GM18499 (cell line): ENCODE results near the gene NAA15.
"Not testable (repeated sequence)": the region's sequence is repeated elsewhere in the genome, so short reads cannot be mapped to it uniquely, and the experiment has no call there.

Experiments
- ATAC-seq: cut with Tn5 transposase; IDR thresholded peaks from one replicate; pipeline ENCODE4 v1.9.1; 2021; ENCODE audit warnings: moderate number of reproducible peaks; ENCODE audit not compliant: insufficient read depth, unreplicated experiment

Gene NAA15

GRCh38 chr4:139301113-139301820, at the start of gene NAA15:
Gene NAA15 (plus strand): TSS chr4:139301505. CDS start chr4:139301778, 273 bp downstream.
- ATAC-seq = peak; percentile 72

DNA sequence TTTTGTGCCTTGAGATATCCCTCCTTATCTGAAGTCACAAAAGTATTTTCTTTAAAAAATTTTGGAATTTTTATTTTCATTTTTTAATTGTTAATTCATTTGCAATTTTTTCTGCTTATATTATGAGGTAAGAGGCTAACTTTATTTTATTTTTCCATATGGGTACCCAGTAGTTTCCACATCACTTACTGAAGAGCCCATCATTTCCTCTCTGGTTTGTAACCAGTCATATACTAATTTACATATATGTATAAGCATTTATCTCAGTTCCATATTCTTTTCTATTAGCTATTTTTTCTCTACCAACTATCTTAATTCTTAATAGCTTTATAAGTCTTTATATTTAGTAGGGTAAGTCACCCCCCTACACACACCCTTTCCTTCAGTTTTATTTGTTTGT, 48.3 kb upstream of the NAA15 start:
- no peak for ATAC-seq

GRCh38 chr4:139253713-139254112, 47.6 kb upstream of the NAA15 start:
- ATAC-seq = no peak

DNA sequence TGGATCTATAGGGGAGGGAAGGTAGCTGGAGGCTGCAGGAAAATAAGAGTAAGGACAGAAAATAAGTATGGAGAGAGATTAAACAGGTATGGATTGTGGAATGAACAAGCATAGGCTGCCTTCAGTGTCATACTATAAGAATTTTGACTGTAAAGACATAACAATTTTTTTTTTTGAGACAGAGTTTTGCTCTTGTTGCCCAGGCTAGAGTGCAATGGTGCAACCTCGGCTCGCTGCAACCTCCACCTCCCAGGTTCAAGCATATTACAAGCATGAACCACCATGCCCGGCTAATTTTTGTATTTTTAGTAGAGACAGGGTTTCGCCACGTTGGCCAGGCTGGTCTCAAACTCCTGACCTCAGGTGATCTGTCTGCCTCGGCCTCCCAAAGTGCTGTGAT, 45.7 kb upstream of the NAA15 start:
- ATAC-seq = not testable (repeated sequence)

GRCh38 chr4:139256349-139256748, 45.0 kb upstream of the NAA15 start:
- ATAC-seq = no peak

GRCh38 chr4:139265654-139266053, 35.7 kb upstream of the NAA15 start:
- ATAC-seq = no peak

DNA sequence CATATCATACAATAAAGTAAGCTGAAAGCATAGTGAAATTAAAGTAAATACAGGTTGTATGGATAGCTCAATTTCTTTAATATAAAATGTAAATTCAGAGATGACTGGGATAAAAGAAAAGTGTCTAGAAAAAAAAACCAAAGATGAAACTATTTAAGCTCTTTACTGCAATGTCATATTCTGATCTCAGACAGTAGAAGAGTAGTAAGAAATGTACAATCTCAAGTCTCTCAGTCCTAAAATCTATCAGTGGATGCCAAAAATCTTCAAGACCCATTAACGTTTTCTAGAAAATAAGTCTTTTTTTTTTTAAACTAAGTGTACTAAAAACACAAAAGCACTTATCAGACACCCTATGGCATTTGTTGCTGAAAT, 35.1 kb upstream of the NAA15 start:
- no peak for ATAC-seq

GRCh38 chr4:139266583-139267257, 34.6 kb upstream of the NAA15 start:
- peak; percentile 93 for ATAC-seq

GRCh38 chr4:139267301-139267700, 34.0 kb upstream of the NAA15 start:
- ATAC-seq = no peak

- no peak for ATAC-seq
Observed at GRCh38 chr4:139273835-139274234, 27.5 kb upstream of the NAA15 start.

DNA sequence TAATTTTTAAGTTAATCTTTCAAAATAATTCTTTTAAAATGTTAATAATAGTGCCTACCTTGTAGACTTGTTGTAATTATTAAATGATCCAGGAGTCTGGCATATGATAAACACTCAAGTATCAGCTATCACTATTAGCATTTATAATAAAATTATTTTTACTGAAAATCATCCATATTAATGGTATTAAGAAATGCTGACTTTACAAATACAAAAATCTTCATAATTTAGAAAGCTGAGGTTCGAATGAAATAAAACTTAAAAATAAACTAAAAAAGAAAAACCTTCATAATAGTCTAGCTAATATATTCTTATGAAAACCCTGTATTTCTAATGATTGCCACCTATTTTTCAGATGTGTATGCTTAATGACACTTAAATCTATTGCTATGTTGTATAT, 26.5 kb upstream of the NAA15 start:
- ATAC-seq = no peak

- no peak for ATAC-seq
Observed at GRCh38 chr4:139275281-139275735, 26.0 kb upstream of the NAA15 start.

DNA sequence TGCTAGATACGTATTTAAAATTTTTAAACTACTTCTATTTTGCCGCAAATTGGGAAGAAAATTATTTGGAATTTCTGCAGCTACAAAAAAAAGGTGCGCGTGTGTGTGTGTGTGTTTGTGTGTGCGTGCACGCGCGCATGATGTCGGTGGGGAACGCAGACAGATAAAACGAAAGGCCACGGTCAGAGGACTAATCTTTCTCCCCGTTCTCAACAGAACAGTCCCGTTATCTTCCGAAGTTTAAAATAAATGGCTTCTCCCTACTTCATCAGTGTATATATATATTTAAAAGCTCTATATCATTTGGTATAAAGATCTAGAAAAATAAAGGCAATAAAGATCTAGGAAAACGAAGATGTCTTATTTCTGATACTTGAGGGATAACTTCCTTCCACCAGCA, 22.8 kb upstream of the NAA15 start:
- no peak for ATAC-seq

- no peak for ATAC-seq
Observed at GRCh38 chr4:139278912-139279759, 22.2 kb upstream of the NAA15 start.

DNA sequence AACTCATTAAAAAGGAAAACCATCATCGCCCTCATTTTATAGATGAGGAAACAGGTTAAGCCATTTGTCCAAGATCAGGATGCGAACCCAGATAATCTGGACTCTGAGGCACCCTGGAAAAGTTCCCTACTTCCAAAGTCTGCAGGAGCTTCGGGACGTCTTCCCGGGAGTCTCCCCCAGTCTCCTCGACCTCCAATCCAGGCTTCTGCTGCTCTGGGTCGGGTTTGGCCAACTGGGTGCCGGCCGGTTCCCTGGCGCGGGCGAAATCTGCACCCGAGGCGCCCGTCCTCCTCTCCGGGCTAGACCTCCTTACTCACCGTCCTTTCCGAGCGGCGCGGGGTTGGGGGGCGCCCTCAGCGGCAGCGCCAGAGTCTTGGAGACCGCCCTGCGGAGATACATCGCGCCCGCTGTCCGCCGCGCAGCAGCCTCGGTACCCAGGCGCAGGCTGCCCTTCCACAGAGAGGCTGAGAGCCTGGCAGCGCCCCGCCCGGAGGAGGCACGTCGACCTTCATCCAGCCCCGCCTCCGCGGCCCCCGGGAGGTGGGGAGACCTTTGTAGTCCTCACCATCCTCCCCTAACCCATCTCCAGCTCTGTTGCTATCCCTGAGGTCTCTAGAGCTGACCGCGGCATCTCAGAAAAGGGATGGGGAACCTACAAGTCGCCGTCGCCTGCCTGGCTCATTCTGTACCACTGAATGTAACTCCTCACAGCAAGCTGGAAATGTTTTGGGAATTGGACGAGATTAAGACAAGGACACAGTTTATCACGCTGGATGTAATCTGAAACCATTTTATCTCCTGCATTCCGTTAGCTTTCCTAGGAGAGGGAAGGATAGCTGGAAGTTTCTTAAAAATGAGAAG, 21.3 kb upstream of the NAA15 start, which contains the start of gene MGARP:
MGARP (minus strand) TSS at position 466 of the 861 bp plus-strand sequence; CDS start at position 399, 67 bp downstream.
- no peak for ATAC-seq

DNA sequence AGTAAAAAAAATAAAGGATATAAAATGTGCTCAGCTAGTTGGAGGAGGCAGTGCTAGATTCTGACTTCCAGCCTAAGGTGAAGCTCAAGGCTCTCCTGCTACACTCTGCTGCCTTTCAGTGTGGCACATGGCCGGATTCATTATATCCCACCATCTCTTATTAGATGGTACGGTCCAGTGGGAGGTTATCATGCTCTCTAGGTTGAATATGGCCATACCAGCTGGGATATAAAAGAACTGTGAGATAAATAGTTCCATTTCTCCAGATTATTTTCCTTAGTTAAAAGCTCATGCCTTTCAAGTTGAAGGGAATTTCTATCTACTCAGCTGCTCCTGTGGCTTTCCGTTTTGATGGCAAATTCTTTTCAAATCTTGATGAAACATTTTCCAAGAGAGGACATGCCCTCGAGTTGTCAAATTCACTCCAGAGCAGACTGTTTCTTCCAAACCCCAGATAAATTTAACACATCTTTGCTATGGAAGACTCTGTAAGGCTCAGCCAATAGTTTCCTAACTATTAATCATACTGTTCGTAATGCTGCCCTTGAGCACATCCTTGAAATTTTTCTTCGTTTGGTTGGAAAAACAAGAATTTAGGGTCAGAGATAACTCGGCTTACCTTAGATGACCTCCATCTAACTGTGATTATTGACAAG, 19.1 kb upstream of the NAA15 start:
- no peak for ATAC-seq

- no peak for ATAC-seq
Observed at GRCh38 chr4:139282721-139283075, 18.6 kb upstream of the NAA15 start.

GRCh38 chr4:139286186-139286698, 15.1 kb upstream of the NAA15 start:
- no peak for ATAC-seq

GRCh38 chr4:139295206-139295941, 5.9 kb upstream of the NAA15 start:
- peak; percentile 82 for ATAC-seq
